ENCODE results near the gene CEP70.

The CEP70 gene

GRCh38 chr3:138449490-138449889 lies 144.6 kb downstream of the CEP70 start:
- Mint-ChIP-seq H3K27me3 (ENCODE audit: low read depth) (no peaks in the 10 kb centered on the region), H3K9me3 (no peaks in the 10 kb centered on the region), H3K4me1 (ENCODE audit: low read depth) (no peaks in the 10 kb centered on the region), H3K4me3 (no peak overlapping the region), H3K36me3 (ENCODE audit: low read depth) (no peaks in the 10 kb centered on the region), H3K27ac (no peak overlapping the region)

- no peaks in the 10 kb centered on the region for H3K9me3 Mint-ChIP-seq
- no peaks in the 10 kb centered on the region for H3K27me3 Mint-ChIP-seq (ENCODE audit: low read depth)
- H3K27ac Mint-ChIP-seq: no peak overlapping the region
Measured at GRCh38 chr3:138448631-138449030, 145.4 kb downstream of the CEP70 start.

GRCh38 chr3:138445654-138446053 lies 148.4 kb downstream of the CEP70 start:
- Mint-ChIP-seq H3K27ac (no peak overlapping the region), H3K27me3 (ENCODE audit: low read depth) (peaks cover 3% of the 10 kb centered on the region), H3K36me3 (ENCODE audit: low read depth) (no peaks in the 10 kb centered on the region), H3K9me3 (no peaks in the 10 kb centered on the region), H3K4me3 (no peak overlapping the region), H3K4me1 (ENCODE audit: low read depth) (no peaks in the 10 kb centered on the region)

More at GRCh38 chr3:138448631-138449030, 145.4 kb downstream of the CEP70 start:
- Mint-ChIP-seq H3K4me3 (no peak overlapping the region), H3K4me1 (ENCODE audit: low read depth) (no peaks in the 10 kb centered on the region), H3K36me3 (ENCODE audit: low read depth) (no peaks in the 10 kb centered on the region)

- Mint-ChIP-seq H3K4me1 (ENCODE audit: low read depth) (no peaks in the 10 kb centered on the region), H3K9me3 (no peaks in the 10 kb centered on the region), H3K36me3 (ENCODE audit: low read depth) (no peaks in the 10 kb centered on the region), H3K4me3 (no peak overlapping the region), H3K27me3 (ENCODE audit: low read depth) (peaks cover 5% of the 10 kb centered on the region), H3K27ac (no peak overlapping the region)
Measured at GRCh38 chr3:138445236-138445635, 148.8 kb downstream of the CEP70 start.

Data from T-helper 1 cell treated with Interleukin-12 subunit alpha and Interleukin-12 subunit beta and Interleukin-4 antibody, amounts not matched to agents 30 μg/mL and 1 μg/mL, for 36 hours (primary cell).